Neural cell (in vitro differentiated cells): Measurements from ENCODE around the gene ARHGDIG. TPM values are rescaled to one million over a fixed set of nuclear protein-coding genes. Genes with fewer than 3 reads are reported as not detected.

Experiments
- H2AFZ ChIP-seq: fragments of 200-600, 300-800 bp; sonication (generic), shearing (Covaris generic); 2 replicates; pipeline ENCODE4 v1.6.0; 2014; ENCODE audit warnings: low read depth, mild to moderate bottlenecking, antibody characterized with exemption, low read length, moderate library complexity
- H3F3A ChIP-seq: fragments of 200-600 bp; shearing (Covaris generic); 2 replicates; pipeline ENCODE4 v1.6.1; 2016; ENCODE audit warnings: mild to moderate bottlenecking, moderate library complexity, mixed read lengths, antibody characterized with exemption, low read length; ENCODE audit not compliant: insufficient read depth, poor library complexity, severe bottlenecking
- H3K27ac ChIP-seq: fragments of 200-600, 300-800 bp; sonication (generic), shearing (Covaris generic); 2 replicates; pipeline ENCODE4 v1.5.1; 2014; ENCODE audit warnings: mild to moderate bottlenecking, low read length, moderate library complexity
- H3K27me3 ChIP-seq: fragments of 300-800, 200-600 bp; sonication (generic), shearing (Covaris generic); 2 replicates; pipeline ENCODE4 v1.6.0; 2014; ENCODE audit warnings: mild to moderate bottlenecking, low read depth, low read length, moderate library complexity; ENCODE audit not compliant: insufficient read depth
- H3K36me3 ChIP-seq: fragments of 300-800, 200-600 bp; sonication (generic), shearing (Covaris generic); 2 replicates; pipeline ENCODE4 v1.5.1; 2014; ENCODE audit warnings: mild to moderate bottlenecking, antibody characterized with exemption, low read length, moderate library complexity; ENCODE audit not compliant: insufficient read depth
- H3K4me2 ChIP-seq: fragments of 300-800, 200-600 bp; sonication (generic), shearing (Covaris generic); 2 replicates; pipeline ENCODE4 v1.6.0; 2014; ENCODE audit warnings: mild to moderate bottlenecking, low read length
- H3K4me3 ChIP-seq: fragments of 300-800, 200-600 bp; sonication (generic), shearing (Covaris generic); 2 replicates; pipeline ENCODE4 v1.5.1; 2014; ENCODE audit warnings: mild to moderate bottlenecking, low read length, moderate library complexity
- H3K79me2 ChIP-seq: fragments of 200-600 bp; shearing (Covaris generic); replicated peaks from 2 replicates; pipeline ENCODE4 v1.6.0; 2014; ENCODE audit warnings: mild to moderate bottlenecking, low read length, moderate library complexity; ENCODE audit not compliant: insufficient read depth
- H3K9ac ChIP-seq: fragments of 300-800, 200-600 bp; sonication (generic), shearing (Covaris generic); 2 replicates; pipeline ENCODE4 v1.6.1; 2016; ENCODE audit warnings: mild to moderate bottlenecking, low read length, mixed read lengths
- H3K9me2 ChIP-seq: fragments of 200-600 bp; shearing (Covaris generic); 2 replicates; pipeline ENCODE4 v1.6.1; 2016; ENCODE audit warnings: mild to moderate bottlenecking, low read length, mixed read lengths; ENCODE audit not compliant: insufficient read depth
- H3K9me3 ChIP-seq: fragments of 200-600, 300-800 bp; sonication (generic), shearing (Covaris generic); 2 replicates; pipeline ENCODE4 v1.6.1; 2016; ENCODE audit warnings: mild to moderate bottlenecking, mixed run types, low read length, moderate library complexity, mixed read lengths
- H4K20me1 ChIP-seq: fragments of 200-600 bp; shearing (Covaris generic); 2 replicates; pipeline ENCODE4 v1.6.1; 2016; ENCODE audit warnings: mild to moderate bottlenecking, mixed run types; ENCODE audit not compliant: insufficient read depth
- CTCF ChIP-seq: fragments of 450-650 bp; IDR thresholded peaks from 2 replicates; pipeline ENCODE4 v1.5.1; 2014; ENCODE audit warnings: antibody characterized with exemption, mild to moderate bottlenecking, moderate library complexity; ENCODE audit not compliant: poor library complexity, severe bottlenecking
- EP300 ChIP-seq: fragments of 450-650 bp; conservative IDR thresholded peaks from 2 replicates; pipeline ENCODE4 v1.6.1; 2014; ENCODE audit warnings: antibody characterized with exemption, mild to moderate bottlenecking, moderate library complexity; ENCODE audit not compliant: poor library complexity, severe bottlenecking
- EZH2 ChIP-seq: fragments of 200-600, 300-800 bp; shearing (Covaris generic), sonication (generic); IDR thresholded peaks from 2 replicates; pipeline ENCODE4 v1.6.1; 2014; ENCODE audit warnings: antibody characterized with exemption, low read length, borderline replicate concordance, mild to moderate bottlenecking; ENCODE audit not compliant: insufficient read depth, poor library complexity, severe bottlenecking
- MXI1 ChIP-seq: fragments of 450-650 bp; conservative IDR thresholded peaks from 2 replicates; pipeline ENCODE4 v1.6.1; 2014; ENCODE audit warnings: antibody characterized with exemption, mild to moderate bottlenecking; ENCODE audit not compliant: poor library complexity, severe bottlenecking
- POLR2AphosphoS5 ChIP-seq: IDR thresholded peaks from 2 replicates; pipeline ENCODE4 v1.6.1; 2012
- RAD21 ChIP-seq: fragments of 450-650 bp; conservative IDR thresholded peaks from 2 replicates; pipeline ENCODE4 v1.6.1; 2014; ENCODE audit warnings: antibody characterized with exemption, mild to moderate bottlenecking, moderate library complexity
- REST ChIP-seq: IDR thresholded peaks from 2 replicates; pipeline ENCODE4 v1.6.1; 2012; ENCODE audit warnings: borderline replicate concordance
- SMC3 ChIP-seq: fragments of 450-650 bp; conservative IDR thresholded peaks from 2 replicates; pipeline ENCODE4 v1.6.1; 2014; ENCODE audit warnings: antibody characterized with exemption, mild to moderate bottlenecking, moderate library complexity; ENCODE audit not compliant: poor library complexity
- TAF1 ChIP-seq: IDR thresholded peaks from 2 replicates; pipeline ENCODE4 v1.6.1; 2012; ENCODE audit warnings: low read depth
- polyA plus RNA-seq: library from polyadenylated mRNA; depleted of rRNA; stranded (reverse); fragments of >200 nt; gene quantifications from 2 replicates; pipeline ENCODE4 v1.2.3, GENCODE V29; 2014

The ARHGDIG gene
- polyA plus RNA-seq, 1 donor from 2014 or later, result 176 TPM

- Histone ChIP-seq H3K27ac (no peak overlapping the region), H3K4me2 (no peak overlapping the region), H3F3A (no peaks in the 10 kb centered on the region), H3K9me2 (no peaks in the 10 kb centered on the region), H3K9me3 (no peaks in the 10 kb centered on the region), H3K4me3 (no peak overlapping the region), H4K20me1 (no peaks in the 10 kb centered on the region), H2AFZ (no peak overlapping the region), H3K9ac (no peak overlapping the region), H3K36me3 (no peaks in the 10 kb centered on the region), H3K27me3 (no peaks in the 10 kb centered on the region), H3K79me2 (no peaks in the 10 kb centered on the region)
- no peak for TF ChIP-seq RAD21
- no peak for TF ChIP-seq EZH2
- TF ChIP-seq TAF1, result no peak
- no peak for TF ChIP-seq REST
- TF ChIP-seq SMC3, result no peak
- TF ChIP-seq CTCF, result no peak
- TF ChIP-seq EP300, result no peak
- no peak for TF ChIP-seq MXI1
- no peak for TF ChIP-seq POLR2AphosphoS5
Measured at GRCh38 chr16:263944-264343, 16.4 kb upstream of the ARHGDIG start.

GRCh38 chr16:264440-264951 is 15.9 kb upstream of the ARHGDIG start:
- no peak overlapping the region for H3K4me3 ChIP-seq
- no peak overlapping the region for H3K4me2 ChIP-seq
- H3K9ac ChIP-seq, result no peak overlapping the region
- no peak overlapping the region for H2AFZ ChIP-seq
- H3K9me3 ChIP-seq, result no peaks in the 10 kb centered on the region
- no peak for TF ChIP-seq EP300
- TF ChIP-seq MXI1, result no peak
- no peak for TF ChIP-seq CTCF
- no peak for TF ChIP-seq POLR2AphosphoS5
- TF ChIP-seq REST, result no peak
- no peak for TF ChIP-seq TAF1
- no peak for TF ChIP-seq EZH2
- no peak for TF ChIP-seq RAD21
- no peaks in the 10 kb centered on the region for H3K27me3 ChIP-seq
- no peak overlapping the region for H3K27ac ChIP-seq
- no peaks in the 10 kb centered on the region for H3K79me2 ChIP-seq
- no peaks in the 10 kb centered on the region for H3F3A ChIP-seq
- no peaks in the 10 kb centered on the region for H4K20me1 ChIP-seq
- no peaks in the 10 kb centered on the region for H3K9me2 ChIP-seq
- H3K36me3 ChIP-seq, result no peaks in the 10 kb centered on the region
